NCI-H2081 (cell line): ENCODE results near the gene IRAG1.
A peak's percentile ranks its signal among the peaks of the same experiment; 100 is the strongest.
"Not testable (repeated sequence)": the region's sequence is repeated elsewhere in the genome, so short reads cannot be mapped to it uniquely, and the experiment has no call there.

Source experiments
- DNase-seq, 2 experiments: peaks; one replicate each; lab custom pipeline; 2025; lab: John Stamatoyannopoulos, UW

IRAG1 gene

GRCh38 chr11:10708131-10708530, 14.6 kb upstream of the IRAG1 start:
- no peak for DNase-seq

GRCh38 chr11:10701982-10702381, 8.4 kb upstream of the IRAG1 start:
- no peak for DNase-seq

- DNase-seq: no peak
Measured at GRCh38 chr11:10699072-10699471, 5.5 kb upstream of the IRAG1 start.

- DNase-seq: no peak
Measured at GRCh38 chr11:10697323-10697620, 3.7 kb upstream of the IRAG1 start.

GRCh38 chr11:10696468-10697322, 3.1 kb upstream of the IRAG1 start:
- no peak for DNase-seq

- no peak for DNase-seq
Measured at GRCh38 chr11:10695833-10696232, 2.3 kb upstream of the IRAG1 start.

- no peak for DNase-seq
Measured at GRCh38 chr11:10694486-10695239, 1.1 kb upstream of the IRAG1 start.

GRCh38 chr11:10692531-10693115, 932 bp downstream of the IRAG1 start:
- DNase-seq: no peak

- no peak for DNase-seq
Measured at GRCh38 chr11:10688401-10688800, 5.2 kb downstream of the IRAG1 start.

GRCh38 chr11:10686311-10686710, 7.2 kb downstream of the IRAG1 start:
- DNase-seq: no peak

- DNase-seq: no peak
Measured at GRCh38 chr11:10683429-10683828, 10.1 kb downstream of the IRAG1 start.

- no peak for DNase-seq
Measured at GRCh38 chr11:10680956-10681487, 12.5 kb downstream of the IRAG1 start.

- not testable (repeated sequence) for DNase-seq
Measured at GRCh38 chr11:10680279-10680678, 13.3 kb downstream of the IRAG1 start.

- no peak for DNase-seq
Measured at GRCh38 chr11:10679644-10680043, 13.9 kb downstream of the IRAG1 start.

- DNase-seq: no peak
Measured at GRCh38 chr11:10678101-10678500, 15.5 kb downstream of the IRAG1 start.

- DNase-seq: no peak
Measured at GRCh38 chr11:10676919-10677318, 16.6 kb downstream of the IRAG1 start.

GRCh38 chr11:10674911-10675440, 18.6 kb downstream of the IRAG1 start:
- no peak for DNase-seq

- no peak for DNase-seq
Measured at GRCh38 chr11:10674440-10674855, 19.1 kb downstream of the IRAG1 start.

GRCh38 chr11:10673501-10674062, 20.0 kb downstream of the IRAG1 start:
- DNase-seq: no peak

GRCh38 chr11:10670099-10670498, 23.5 kb downstream of the IRAG1 start:
- DNase-seq: no peak

GRCh38 chr11:10669258-10670033, 24.1 kb downstream of the IRAG1 start:
- DNase-seq: peak; percentile 21 to 38
